K562 (cell line): ENCODE results near the gene SESN3. TPM values are rescaled to one million over a fixed set of nuclear protein-coding genes. Genes with fewer than 3 reads are reported as not detected.

Source experiments
- ATAC-seq: fragments of 200-7000 bp; cut with Tn5 transposase; 3 replicates; pipeline ENCODE4 v1.9.1; 2020; ENCODE audit warnings: moderate library complexity
- BruUV-seq: library from RNA; stranded (reverse); fragments of 400-500 nt; replicated peaks from 2 replicates; lab custom pipeline; 2021; lab: Mats Ljungman, UMichigan
- CTCF ChIA-PET: fragments of 300-600 bp; formaldehyde crosslinking; extraction: SDS; loops from one replicate; lab custom pipeline; 2021; ENCODE audit warnings: low intra/inter-chr PET ratio; lab: Yijun Ruan, JAX
- POLR2A ChIA-PET: fragments of 300-600, 350-650 bp; sonication (Branson Sonifier 250); formaldehyde crosslinking; extraction: SDS; loops from one replicate; lab custom pipeline; 2021; ENCODE audit warnings: antibody characterized with exemption, inconsistent platforms; lab: Yijun Ruan, JAX
- DNase-seq, 4 experiments: peaks; one replicate each; pipeline versions ENCODE4 v3.0.0 to v3.0.0-alpha.2; 2011 to 2018; ENCODE audit warnings: low spot score in 3 of 4, mixed read lengths in 3 of 4; ENCODE audit errors: extremely low read depth in 1 of 4
- FAIRE-seq: peaks from 2 replicates; lab custom pipeline; 2011; peaks lifted over from hg19 to GRCh38; lab: Jason Lieb, UNC
- H2AFZ ChIP-seq: 2 replicates; pipeline ENCODE4 v1.6.0; 2011; ENCODE audit warnings: low read depth, low read length, control low read depth, inconsistent platforms
- H3K27ac ChIP-seq: fragments of 200-600 bp; 3 replicates; pipeline ENCODE4 v1.8.0; 2011; ENCODE audit warnings: low read depth, mild to moderate bottlenecking, control low read depth, inconsistent platforms, low read length, moderate library complexity, mixed read lengths; ENCODE audit errors: extremely low read depth
- H3K27me3 ChIP-seq, 2 experiments: fragments of 300-600 bp in 1 of 2; 2 replicates in 1 of 2; 3 replicates in 1 of 2; pipeline versions ENCODE4 v1.6.0 to v1.8.0; 2011; ENCODE audit warnings: inconsistent platforms in 2 of 2, low read length in 2 of 2, mild to moderate bottlenecking in 1 of 2, mixed read lengths in 1 of 2, moderate library complexity in 1 of 2; ENCODE audit not compliant: control insufficient read depth in 2 of 2, insufficient read depth in 2 of 2
- H3K36me3 ChIP-seq: fragments of 300-600 bp; 3 replicates; pipeline ENCODE4 v1.8.0; 2011; ENCODE audit warnings: mild to moderate bottlenecking, low read length, inconsistent platforms; ENCODE audit not compliant: control insufficient read depth, insufficient read depth
- H3K4me1 ChIP-seq, 2 experiments: fragments of 200-600 bp in 1 of 2; replicated peaks in 1 of 2; 2 replicates in 1 of 2; 3 replicates in 1 of 2; pipeline versions ENCODE4 v1.5.1 to v1.8.0; 2011; ENCODE audit warnings: inconsistent platforms in 2 of 2, low read length in 2 of 2, mild to moderate bottlenecking in 1 of 2, mixed read lengths in 1 of 2, moderate library complexity in 1 of 2; ENCODE audit not compliant: control insufficient read depth in 2 of 2, insufficient read depth in 2 of 2
- H3K4me2 ChIP-seq: 2 replicates; pipeline ENCODE4 v1.6.1; 2011; ENCODE audit warnings: low read length, control low read depth, inconsistent platforms, mixed read lengths; ENCODE audit not compliant: insufficient read depth
- H3K4me3 ChIP-seq: fragments of 200-600 bp; sonication (generic), shearing (Covaris generic); 2 replicates; pipeline ENCODE4 v1.5.1; 2016; ENCODE audit warnings: control low read depth, inconsistent platforms
- H3K79me2 ChIP-seq: fragments of 200-600 bp; 3 replicates; pipeline ENCODE4 v1.8.0; 2011; ENCODE audit warnings: low read length, inconsistent platforms; ENCODE audit not compliant: control insufficient read depth, insufficient read depth
- H3K9ac ChIP-seq, 2 experiments: 2 replicates each; pipeline versions ENCODE4 v1.6.0 to v1.6.1; 2011; ENCODE audit warnings: low read depth in 2 of 2, low read length in 2 of 2, control low read depth in 1 of 2, inconsistent platforms in 1 of 2, mild to moderate bottlenecking in 1 of 2, mixed read lengths in 1 of 2; ENCODE audit not compliant: insufficient read depth in 1 of 2
- H3K9me1 ChIP-seq: one replicate; pipeline ENCODE4 v1.6.0; 2011; ENCODE audit warnings: inconsistent platforms, mild to moderate bottlenecking, low read length, moderate library complexity; ENCODE audit not compliant: control insufficient read depth, insufficient read depth
- H3K9me3 ChIP-seq: replicated peaks from 2 replicates; pipeline ENCODE4 v1.5.1; 2011; ENCODE audit warnings: low read depth, low read length, inconsistent platforms; ENCODE audit not compliant: control insufficient read depth, insufficient read depth
- H4K20me1 ChIP-seq: replicated peaks from 2 replicates; pipeline ENCODE4 v1.6.1; 2011; ENCODE audit warnings: low read length, inconsistent platforms, mixed read lengths; ENCODE audit not compliant: control insufficient read depth, insufficient read depth
- ELF1 ChIP-seq: fragments of 200-800 bp; sonication (Bioruptor generic); IDR thresholded peaks from 2 replicates; pipeline ENCODE4 v1.6.1; 2016; ENCODE audit warnings: missing genetic modification characterization, missing compliant biosample characterization
- FOS ChIP-seq: IDR thresholded peaks from 3 replicates; pipeline ENCODE4 v1.6.1; 2011; ENCODE audit not compliant: insufficient read length; ENCODE audit errors: extremely low read depth
- FOXK2 ChIP-seq, 2 experiments: fragments of 450-650 bp; IDR thresholded peaks in 1 of 2; conservative IDR thresholded peaks in 1 of 2; 2 replicates each; pipeline ENCODE4 v1.6.1; 2016; ENCODE audit warnings: low read depth in 2 of 2, mild to moderate bottlenecking in 1 of 2
- GTF2F1 ChIP-seq: IDR thresholded peaks from 2 replicates; pipeline ENCODE4 v1.6.1; 2011; ENCODE audit warnings: low read depth, low read length, improper control_type of control experiment
- MCM5 ChIP-seq: fragments of 450-650 bp; IDR thresholded peaks from 2 replicates; pipeline ENCODE4 v1.6.1; 2016; ENCODE audit warnings: low read depth
- NCOA2 ChIP-seq, 2 experiments: fragments of 450-650 bp; IDR thresholded peaks; 2 replicates each; pipeline ENCODE4 v1.6.1; 2018; ENCODE audit warnings: mild to moderate bottlenecking in 2 of 2, moderate library complexity in 1 of 2; ENCODE audit not compliant: partially characterized antibody in 2 of 2
- NR3C1 ChIP-seq: sonication (generic); formaldehyde crosslinking; IDR thresholded peaks from 2 replicates; pipeline ENCODE4 v1.8.1; 2022; ENCODE audit warnings: missing genetic modification reagents
- NRF1 ChIP-seq, 2 experiments: fragments of 450-650 bp; IDR thresholded peaks in 1 of 2; conservative IDR thresholded peaks in 1 of 2; 2 replicates each; pipeline ENCODE4 v1.6.1; 2014; ENCODE audit warnings: mild to moderate bottlenecking in 2 of 2
- RNF2 ChIP-seq: sonication (generic); IDR thresholded peaks from 2 replicates; pipeline ENCODE4 v1.6.1; 2016
- SAP30 ChIP-seq: fragments of 200-600 bp; sonication (generic); IDR thresholded peaks from 2 replicates; pipeline ENCODE4 v1.6.1; 2012; ENCODE audit warnings: borderline replicate concordance, low read depth, mild to moderate bottlenecking, moderate library complexity, low read length, control low read depth, inconsistent platforms; ENCODE audit not compliant: insufficient read depth, poor library complexity, severe bottlenecking
- SETDB1 ChIP-seq: IDR thresholded peaks from one replicate; pipeline ENCODE4 v1.6.1; 2012; ENCODE audit warnings: low read length, control low read depth, inconsistent platforms
- SP2 ChIP-seq: IDR thresholded peaks from 2 replicates; pipeline ENCODE4 v1.6.1; 2011; ENCODE audit warnings: mild to moderate bottlenecking, low read depth, low read length, moderate library complexity; ENCODE audit not compliant: poor library complexity, severe bottlenecking; ENCODE audit errors: extremely low read depth
- YBX1 ChIP-seq: fragments of 450-650 bp; IDR thresholded peaks from 2 replicates; pipeline ENCODE4 v1.7.1; 2016; ENCODE audit warnings: mild to moderate bottlenecking
- ZFP36 ChIP-seq: fragments of 150-350 bp; IDR thresholded peaks from 2 replicates; pipeline ENCODE4 v1.6.1; 2018; ENCODE audit warnings: low read length, low read depth; ENCODE audit not compliant: partially characterized antibody
- ZFPM2 ChIP-seq: fragments of 250-450 bp; sonication (Bioruptor Pico); IDR thresholded peaks from 2 replicates; pipeline ENCODE4 v1.5.1; 2022; ENCODE audit warnings: mild to moderate bottlenecking
- ZNF197 ChIP-seq: fragments of 200-800 bp; sonication (Bioruptor generic); IDR thresholded peaks from 2 replicates; pipeline ENCODE4 v1.6.1; 2016; ENCODE audit warnings: low read depth, missing genetic modification characterization, missing compliant biosample characterization
- ZNF778 ChIP-seq: fragments of 450-650 bp; formaldehyde crosslinking; IDR thresholded peaks from 2 replicates; pipeline ENCODE4 v1.4.0; 2020; ENCODE audit warnings: mild to moderate bottlenecking, moderate library complexity
- WGBS: fragments of 100-300 bp; shearing (Covaris generic); methylation state at CpG from one replicate; pipeline ENCODE4 v1.1.6; 2016; ENCODE audit warnings: low coverage, mixed read lengths; ENCODE audit not compliant: insufficient coverage; ENCODE audit errors: missing lambda C conversion rate; 5-methylcytosine and 5-hydroxymethylcytosine counted together
- in situ Hi-C: fragments of 300-500 bp; cut with MboI; formaldehyde crosslinking; loops from 4 replicates; pipeline ENCODE4 v1.15.0; 2018; ENCODE audit warnings: inconsistent platforms, mixed read lengths
- intact Hi-C: fragments of 100-400 bp; cut with micrococcal nuclease; formaldehyde crosslinking; loops from 2 replicates; pipeline ENCODE4 v1.14.2; 2022
- polyA plus RNA-seq, 8 experiments: library from polyadenylated mRNA; depleted of rRNA in 4 of 8; stranded (reverse) in 5 of 8; unstranded in 3 of 8; fragments of >200 nt; fragmentation: Nextera tagmentation in 2 of 8; fragmentation: Illumina TruSeq in 1 of 8; extraction: Ambion mirVana in 2 of 8; extraction: Trizol in 1 of 8; gene quantifications; 2 replicates each; pipeline versions ENCODE4 v1.2.1 to v1.2.3, GENCODE V29; 2011 to 2014; ENCODE audit warnings: inconsistent platforms in 1 of 8, missing spikeins in 1 of 8
- total RNA-seq, 7 experiments: library from RNA; depleted of rRNA in 6 of 7; stranded (reverse); fragments of >200 nt in 6 of 7; fragmentation: Illumina TruSeq in 2 of 7; extraction: Trizol in 2 of 7; gene quantifications; 2 replicates each; pipeline versions ENCODE4 v1.2.1 to v1.2.3, GENCODE V29; 2011 to 2021; ENCODE audit warnings: low replicate concordance in 1 of 7
- TF ChIP-seq, protein P1 (sequence below): fragments of 250-450 bp; sonication (Bioruptor Pico); IDR thresholded peaks from 2 replicates; pipeline ENCODE4 v1.5.0; 2021
- TF ChIP-seq, protein P2 (sequence below): fragments of 250-450 bp; sonication (Bioruptor Pico); IDR thresholded peaks from 2 replicates; pipeline ENCODE4 v1.8.0; 2021; ENCODE audit warnings: mild to moderate bottlenecking, moderate library complexity

The SESN3 gene
- total and polyA plus RNA-seq, 9 of the 15 experiments (the other 6 are each of a cell fraction or from before 2014, with no cell fraction given) = 0.44 to 2.6 (median 1.5) TPM

- TF ChIP-seq NR3C1 = no peak
- TF ChIP-seq SAP30 = peak; percentile 72
- TF ChIP-seq ZNF778 = no peak
- TF ChIP-seq, protein P1, sequence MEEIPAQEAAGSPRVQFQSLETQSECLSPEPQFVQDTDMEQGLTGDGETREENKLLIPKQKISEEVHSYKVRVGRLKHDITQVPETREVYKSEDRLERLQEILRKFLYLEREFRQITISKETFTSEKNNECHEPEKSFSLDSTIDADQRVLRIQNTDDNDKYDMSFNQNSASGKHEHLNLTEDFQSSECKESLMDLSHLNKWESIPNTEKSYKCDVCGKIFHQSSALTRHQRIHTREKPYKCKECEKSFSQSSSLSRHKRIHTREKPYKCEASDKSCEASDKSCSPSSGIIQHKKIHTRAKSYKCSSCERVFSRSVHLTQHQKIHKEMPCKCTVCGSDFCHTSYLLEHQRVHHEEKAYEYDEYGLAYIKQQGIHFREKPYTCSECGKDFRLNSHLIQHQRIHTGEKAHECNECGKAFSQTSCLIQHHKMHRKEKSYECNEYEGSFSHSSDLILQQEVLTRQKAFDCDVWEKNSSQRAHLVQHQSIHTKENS (CRISPR knock-in tag) = no peak
Observed at GRCh38 chr11:95230810-95231126, 234 bp downstream of the SESN3 start (continued).

DNA sequence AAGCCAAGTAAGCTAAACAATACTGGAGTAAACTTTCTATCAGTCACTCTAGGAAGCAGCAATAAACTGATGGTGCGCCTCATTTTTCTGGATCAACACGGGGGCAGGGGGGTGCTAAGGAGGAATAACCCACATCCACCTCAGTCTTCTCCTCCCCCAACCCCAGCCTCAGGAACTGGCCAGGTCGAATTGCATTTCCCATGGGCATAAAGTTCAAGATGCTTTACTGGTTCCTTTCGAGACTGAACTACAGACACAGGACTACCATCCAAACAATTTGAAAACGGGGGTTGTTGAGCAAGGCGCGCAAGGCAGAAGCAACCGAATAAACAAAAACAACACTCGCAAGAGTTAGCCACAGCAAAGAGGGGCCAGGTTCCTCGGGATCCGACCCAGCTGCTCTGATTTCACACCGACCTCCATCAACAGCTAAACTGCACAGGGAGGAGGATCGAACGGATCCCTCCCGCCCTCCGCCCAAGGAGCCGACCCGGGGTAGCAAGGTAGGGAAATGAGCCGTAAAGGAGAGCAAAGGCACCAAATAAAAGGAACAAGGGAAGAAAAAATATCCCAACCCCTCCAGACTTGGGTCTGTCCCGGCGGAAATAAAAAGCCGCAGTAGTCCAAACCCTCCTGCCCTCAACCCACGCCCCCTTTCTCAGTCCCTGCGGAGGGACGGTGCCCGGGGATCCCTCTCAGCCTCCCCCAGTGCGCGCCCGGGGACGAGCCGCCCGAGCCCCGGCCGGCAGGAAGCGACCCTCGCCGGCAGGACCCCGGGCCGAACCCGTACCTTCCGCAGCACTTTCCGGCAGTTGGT, 801 bp downstream of the SESN3 start:
- peak overlapping the region; percentile 63 for H3K4me3 ChIP-seq
- H3K9ac ChIP-seq = peak overlapping the region; percentile 11 to 83; a peak in 3 of 4 replicates
- BruUV-seq = TSS peak; percentile 32
- H3K9me1 ChIP-seq = no peaks in the 10 kb centered on the region
- WGBS = under 1% methylated on average over 34 of the region's 42 CpGs
- peaks cover 4% of the 10 kb centered on the region for H3K9me3 ChIP-seq
- FAIRE-seq (peak; percentile 52), DNase-seq (peak in 3 of 4 experiments; percentile 14 to 30 (median 22)), ATAC-seq (peak; percentile 20)
- H4K20me1 ChIP-seq = no peaks in the 10 kb centered on the region
- in situ Hi-C loops = no loop called here
- H3K27me3 ChIP-seq = 0 out of 5 replicates have a peak, but pooled peaks cover 0 to 5% of the 10 kb centered on the region in 2 experiments
- H3K27ac ChIP-seq = peak overlapping the region; percentile 43; the same call in 1 of the 3 replicates
- POLR2A ChIA-PET = interaction anchor here (0.5 to 1.7 kb wide), 14 partner anchors 13 to 162 kb away, joined by 3 to 6 read pairs (median 3); no protein-coding TSS in a partner anchor
- peak overlapping the region; percentile 53 for H2AFZ ChIP-seq
- CTCF ChIA-PET = no interaction called here
- H3K4me1 ChIP-seq = peaks cover 4 to 14% of the 10 kb centered on the region in 2 experiments; a peak in 4 of 5 replicates
- H3K36me3 ChIP-seq = no peaks in the 10 kb centered on the region
- intact Hi-C loops = loop anchor here (2.0 to 5.0 kb wide), 2 partner anchors 77 to 163 kb away; partner anchors contain the start of gene SRSF8
- peak overlapping the region; percentile 80 for H3K4me2 ChIP-seq
- H3K79me2 ChIP-seq = 0 out of 3 replicates have a peak, but pooled peaks cover 4% of the 10 kb centered on the region
- TF ChIP-seq FOXK2 (conservative IDR thresholded peaks at IDR 0.05 in 1 of 2, IDR thresholded peaks at IDR 0.05 in 1 of 2; ENCODE audit: low read depth in 2 of 2) = no peak
- TF ChIP-seq, protein P2, sequence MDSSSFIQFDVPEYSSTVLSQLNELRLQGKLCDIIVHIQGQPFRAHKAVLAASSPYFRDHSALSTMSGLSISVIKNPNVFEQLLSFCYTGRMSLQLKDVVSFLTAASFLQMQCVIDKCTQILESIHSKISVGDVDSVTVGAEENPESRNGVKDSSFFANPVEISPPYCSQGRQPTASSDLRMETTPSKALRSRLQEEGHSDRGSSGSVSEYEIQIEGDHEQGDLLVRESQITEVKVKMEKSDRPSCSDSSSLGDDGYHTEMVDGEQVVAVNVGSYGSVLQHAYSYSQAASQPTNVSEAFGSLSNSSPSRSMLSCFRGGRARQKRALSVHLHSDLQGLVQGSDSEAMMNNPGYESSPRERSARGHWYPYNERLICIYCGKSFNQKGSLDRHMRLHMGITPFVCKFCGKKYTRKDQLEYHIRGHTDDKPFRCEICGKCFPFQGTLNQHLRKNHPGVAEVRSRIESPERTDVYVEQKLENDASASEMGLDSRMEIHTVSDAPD (CRISPR knock-in tag) = no peak
- TF ChIP-seq NCOA2 (IDR thresholded peaks at IDR 0.05; ENCODE audit: partially characterized antibody in 2 of 2) = no peak
- no peak for TF ChIP-seq ZFPM2 (CRISPR knock-in tag)
- no peak for TF ChIP-seq YBX1
- TF ChIP-seq MCM5 = no peak
- TF ChIP-seq FOS = no peak
- TF ChIP-seq SP2 = no peak
- 0 out of 2 replicates have a peak, but pooled peaks have one; percentile 14 for TF ChIP-seq ELF1 (tag)
- TF ChIP-seq ZFP36 = no peak
- no peak for TF ChIP-seq NRF1 (conservative IDR thresholded peaks at IDR 0.05 in 1 of 2, IDR thresholded peaks at IDR 0.05 in 1 of 2)
- no peak for TF ChIP-seq SETDB1
- no peak for TF ChIP-seq GTF2F1
- TF ChIP-seq ZNF197 = no peak
- no peak for TF ChIP-seq RNF2
